ENCODE measurements around the gene L3MBTL2. TPM values are rescaled to one million over a fixed set of nuclear protein-coding genes. Genes with fewer than 3 reads are reported as not detected.

The L3MBTL2 gene
- total and polyA plus RNA-seq, 2 donors (not counting 1 experiment from before 2014, with no cell fraction given) = 22.5 to 37.3 TPM

GRCh38 chr22:41184679-41185078, 20.4 kb upstream of the L3MBTL2 start:
- H3K9me3 Mint-ChIP-seq (ENCODE audit: insufficient read depth) = no peaks in the 10 kb centered on the region
- H3K4me3 Mint-ChIP-seq = no peak overlapping the region
- peaks cover 0 to 4% (median 0%) of the 10 kb centered on the region in 3 donors for H3K9me3 ChIP-seq (ENCODE audit: control extremely low read depth in 1 of 3, control insufficient read depth in 2 of 3, insufficient read depth in 1 of 3, low read length in 2 of 3)
- H3K4me1 Mint-ChIP-seq = peaks cover 8% of the 10 kb centered on the region
- H3K36me3 ChIP-seq (replicated peaks in 1 of 2; ENCODE audit: control extremely low read depth in 1 of 2, control insufficient read depth in 1 of 2, extremely low read depth in 1 of 2, insufficient read depth in 2 of 2, low read length in 1 of 2) = peaks cover 0 to 11% of the 10 kb centered on the region in 2 experiments
- CTCF ChIA-PET = interaction anchor here (0.9 kb wide), 1 partner anchor 52 kb away, joined by 3 read pairs; no protein-coding TSS in a partner anchor
- no peak overlapping the region for H3K4me3 ChIP-seq (ENCODE audit: control extremely low read depth in 1 of 5, extremely low read depth in 1 of 5, insufficient read depth in 1 of 5, low read depth in 2 of 5, low read length in 4 of 5)
- no peak for TF ChIP-seq EZH2 (IDR thresholded peaks at IDR 0.05; ENCODE audit: borderline replicate concordance, insufficient read depth, low read depth, low read length, poor library complexity, severe bottlenecking)
- TF ChIP-seq, protein P1, sequence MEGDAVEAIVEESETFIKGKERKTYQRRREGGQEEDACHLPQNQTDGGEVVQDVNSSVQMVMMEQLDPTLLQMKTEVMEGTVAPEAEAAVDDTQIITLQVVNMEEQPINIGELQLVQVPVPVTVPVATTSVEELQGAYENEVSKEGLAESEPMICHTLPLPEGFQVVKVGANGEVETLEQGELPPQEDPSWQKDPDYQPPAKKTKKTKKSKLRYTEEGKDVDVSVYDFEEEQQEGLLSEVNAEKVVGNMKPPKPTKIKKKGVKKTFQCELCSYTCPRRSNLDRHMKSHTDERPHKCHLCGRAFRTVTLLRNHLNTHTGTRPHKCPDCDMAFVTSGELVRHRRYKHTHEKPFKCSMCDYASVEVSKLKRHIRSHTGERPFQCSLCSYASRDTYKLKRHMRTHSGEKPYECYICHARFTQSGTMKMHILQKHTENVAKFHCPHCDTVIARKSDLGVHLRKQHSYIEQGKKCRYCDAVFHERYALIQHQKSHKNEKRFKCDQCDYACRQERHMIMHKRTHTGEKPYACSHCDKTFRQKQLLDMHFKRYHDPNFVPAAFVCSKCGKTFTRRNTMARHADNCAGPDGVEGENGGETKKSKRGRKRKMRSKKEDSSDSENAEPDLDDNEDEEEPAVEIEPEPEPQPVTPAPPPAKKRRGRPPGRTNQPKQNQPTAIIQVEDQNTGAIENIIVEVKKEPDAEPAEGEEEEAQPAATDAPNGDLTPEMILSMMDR (IDR thresholded peaks at IDR 0.05) = no peak
- H3K9ac ChIP-seq (ENCODE audit: low read length) = no peak overlapping the region
- peaks cover 6% of the 10 kb centered on the region for H4K20me1 ChIP-seq (ENCODE audit: control insufficient read depth, insufficient read depth, low read length, poor library complexity, severe bottlenecking)
- intact Hi-C loops (cut with micrococcal nuclease) = no loop called here
- POLR2A ChIA-PET = no interaction called here
- no peaks in the 10 kb centered on the region for H3K4me1 ChIP-seq (ENCODE audit: control insufficient read depth in 2 of 2, insufficient read depth in 2 of 2, low read length in 2 of 2)
- ATAC-seq (ENCODE audit: low read depth) = no peak
- no peak overlapping the region for H3K27ac ChIP-seq (ENCODE audit: low read length in 2 of 2)
- WGBS (ENCODE audit: insufficient coverage) = 100% methylated on average over 1 of the region's 3 CpGs
- H3K27me3 Mint-ChIP-seq = no peaks in the 10 kb centered on the region
- no peak overlapping the region for H3K27ac Mint-ChIP-seq
- no peak overlapping the region for H3K4me2 ChIP-seq (replicated peaks; ENCODE audit: low read depth, low read length, poor library complexity, severe bottlenecking)
- no peaks in the 10 kb centered on the region for H3K27me3 ChIP-seq (replicated peaks in 1 of 4; ENCODE audit: control extremely low read depth in 1 of 4, control insufficient read depth in 3 of 4, insufficient read depth in 4 of 4, low read length in 3 of 4)
- H3K79me2 ChIP-seq (ENCODE audit: control insufficient read depth, insufficient read depth, low read length) = no peaks in the 10 kb centered on the region
- H2AFZ ChIP-seq (ENCODE audit: insufficient read depth, low read depth, low read length, poor library complexity, severe bottlenecking) = no peak overlapping the region
- DNase-seq = no peak

DNA sequence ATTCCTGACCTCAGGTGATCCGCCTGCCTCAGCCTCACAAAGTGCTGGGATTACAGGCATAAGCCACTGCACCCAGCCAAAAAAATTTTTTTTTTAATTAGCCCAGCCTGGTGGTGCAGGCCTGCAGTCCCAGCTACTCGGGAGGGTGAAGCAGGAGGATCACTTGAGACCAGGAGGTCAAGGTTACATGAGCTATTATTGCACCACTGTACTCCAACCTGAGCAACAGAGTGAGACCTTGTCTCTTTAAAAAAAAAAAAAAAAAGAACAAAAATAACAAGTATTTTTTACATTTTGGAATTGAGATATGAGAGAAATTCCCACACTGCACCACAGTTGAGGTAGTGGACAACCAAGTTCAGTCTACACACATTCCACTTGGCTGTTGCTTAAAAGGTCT, 13.6 kb upstream of the L3MBTL2 start:
- Mint-ChIP-seq H3K9me3 (ENCODE audit: insufficient read depth) (no peaks in the 10 kb centered on the region), H3K27ac (no peak overlapping the region), H3K27me3 (no peaks in the 10 kb centered on the region), H3K4me3 (no peak overlapping the region), H3K4me1 (peaks cover 1% of the 10 kb centered on the region)
- TF ChIP-seq, protein P1 (IDR thresholded peaks at IDR 0.05) = no peak
- TF ChIP-seq EZH2 (IDR thresholded peaks at IDR 0.05; ENCODE audit: borderline replicate concordance, insufficient read depth, low read depth, low read length, poor library complexity, severe bottlenecking) = no peak
- no peak overlapping the region for H3K9ac ChIP-seq (ENCODE audit: low read length)
- POLR2A ChIA-PET = interaction anchor here (0.5 kb wide), 1 partner anchor 19 kb away, joined by 6 read pairs; no protein-coding TSS in a partner anchor
- ATAC-seq (ENCODE audit: low read depth) (no peak), DNase-seq (no peak)
- no peaks in the 10 kb centered on the region for H3K27me3 ChIP-seq (replicated peaks in 1 of 4; ENCODE audit: control extremely low read depth in 1 of 4, control insufficient read depth in 3 of 4, insufficient read depth in 4 of 4, low read length in 3 of 4)
- no peaks in the 10 kb centered on the region for H3K9me3 ChIP-seq (ENCODE audit: control extremely low read depth in 1 of 3, control insufficient read depth in 2 of 3, insufficient read depth in 1 of 3, low read length in 2 of 3)
- H4K20me1 ChIP-seq (ENCODE audit: control insufficient read depth, insufficient read depth, low read length, poor library complexity, severe bottlenecking) = no peaks in the 10 kb centered on the region
- H2AFZ ChIP-seq (ENCODE audit: insufficient read depth, low read depth, low read length, poor library complexity, severe bottlenecking) = no peak overlapping the region
- H3K36me3 ChIP-seq (replicated peaks in 1 of 2; ENCODE audit: control extremely low read depth in 1 of 2, control insufficient read depth in 1 of 2, extremely low read depth in 1 of 2, insufficient read depth in 2 of 2, low read length in 1 of 2) = no peaks in the 10 kb centered on the region
- intact Hi-C loops (cut with micrococcal nuclease) = loop anchor here (10.0 kb wide), 1 partner anchor 97 kb away; the partner anchor contains the start of gene EP300
- H3K27ac ChIP-seq (ENCODE audit: low read length in 2 of 2) = no peak overlapping the region
- no peaks in the 10 kb centered on the region for H3K4me1 ChIP-seq (ENCODE audit: control insufficient read depth in 2 of 2, insufficient read depth in 2 of 2, low read length in 2 of 2)
- no peak overlapping the region for H3K4me3 ChIP-seq (ENCODE audit: control extremely low read depth in 1 of 5, extremely low read depth in 1 of 5, insufficient read depth in 1 of 5, low read depth in 2 of 5, low read length in 4 of 5)
- WGBS (ENCODE audit: insufficient coverage) = 87% methylated on average over 2 of the region's 2 CpGs
- no peak overlapping the region for H3K4me2 ChIP-seq (replicated peaks; ENCODE audit: low read depth, low read length, poor library complexity, severe bottlenecking)
- CTCF ChIA-PET = no interaction called here
- H3K79me2 ChIP-seq (ENCODE audit: control insufficient read depth, insufficient read depth, low read length) = no peaks in the 10 kb centered on the region
